Natural killer cell (primary cell): ENCODE data around the gene SPATA2L. TPM values are rescaled to one million over a fixed set of nuclear protein-coding genes. Genes with fewer than 3 reads are reported as not detected.

Source experiments
- ATAC-seq, 3 donors: fragments of 150-1000 bp in 2 of 3; fragments of 200-7000 bp in 1 of 3; cut with Tn5 transposase; 1 replicate in 1 of 3; 2 replicates in 2 of 3; pipeline ENCODE4 v1.10.0; 2021; ENCODE audit warnings: mild to moderate bottlenecking in 2 of 3, moderate library complexity in 2 of 3
- DNase-seq, 2 donors: peaks; one replicate each; pipeline versions ENCODE4 v3.0.0 to v3.0.0-alpha.2; 2013 to 2021; ENCODE audit warnings: mixed read lengths in 1 of 2
- H3K27ac ChIP-seq: one replicate; pipeline ENCODE4 v1.5.1; 2013; ENCODE audit warnings: mild to moderate bottlenecking, low read length
- H3K27me3 ChIP-seq: one replicate; pipeline ENCODE4 v1.6.1; 2013; ENCODE audit warnings: low read length; ENCODE audit not compliant: control insufficient read depth, insufficient read depth
- H3K36me3 ChIP-seq: one replicate; pipeline ENCODE4 v1.6.1; 2013; ENCODE audit warnings: low read length; ENCODE audit not compliant: control insufficient read depth, insufficient read depth
- H3K4me1 ChIP-seq: one replicate; pipeline ENCODE4 v1.6.1; 2013; ENCODE audit warnings: low read length; ENCODE audit not compliant: control insufficient read depth, insufficient read depth
- H3K4me3 ChIP-seq: one replicate; pipeline ENCODE4 v1.5.1; 2013; ENCODE audit warnings: low read length
- H3K9me3 ChIP-seq: one replicate; pipeline ENCODE4 v1.6.1; 2013; ENCODE audit warnings: low read length; ENCODE audit not compliant: control insufficient read depth, insufficient read depth
- H3K27ac Mint-ChIP-seq, 2 donors: one replicate each; pipeline ENCODE4 v1.8.0; 2022; ENCODE audit warnings: mild to moderate bottlenecking in 2 of 2, mixed read lengths in 2 of 2, moderate library complexity in 1 of 2
- H3K27me3 Mint-ChIP-seq, 2 donors: one replicate each; pipeline ENCODE4 v1.8.0; 2022; ENCODE audit warnings: low read depth in 2 of 2, mixed read lengths in 2 of 2
- H3K36me3 Mint-ChIP-seq: one replicate; pipeline ENCODE4 v1.8.0; 2022; ENCODE audit warnings: mixed read lengths
- H3K4me1 Mint-ChIP-seq, 2 donors: one replicate each; pipeline ENCODE4 v1.8.0; 2022; ENCODE audit warnings: mixed read lengths in 2 of 2
- H3K4me3 Mint-ChIP-seq: one replicate; pipeline ENCODE4 v1.8.0; 2022; ENCODE audit warnings: mild to moderate bottlenecking, moderate library complexity, mixed read lengths
- H3K9me3 Mint-ChIP-seq, 2 donors: one replicate each; pipeline ENCODE4 v1.8.0; 2022; ENCODE audit warnings: mixed read lengths in 2 of 2
- CTCF ChIP-seq: fragments of 200-600 bp; IDR thresholded peaks from one replicate; pipeline ENCODE4 v1.8.0; 2022; ENCODE audit warnings: antibody characterized with exemption
- WGBS: methylation state at CpG from one replicate; pipeline ENCODE4 v1.1.7; 2013; ENCODE audit warnings: missing lambda C conversion rate; ENCODE audit not compliant: insufficient coverage; 5-methylcytosine and 5-hydroxymethylcytosine counted together
- intact Hi-C: fragments of 100-400 bp; cut with micrococcal nuclease; formaldehyde crosslinking; loops from one replicate; pipeline ENCODE4 v1.14.2; 2022
- total RNA-seq, 4 donors: library from RNA; stranded (reverse); fragments of 120-200 nt in 1 of 4; gene quantifications; one replicate each; pipeline versions ENCODE4 v1.2.3 to v1.2.4, GENCODE V29; 2013 to 2022

The SPATA2L gene
- total RNA-seq, 3 donors from 2014 or later (not counting 1 experiment from before 2014, with no cell fraction given), result 23.1 to 37.9 (median 24.0) TPM

- intact Hi-C loops, result no loop called here
These were observed 32.3 kb upstream of the SPATA2L start for GRCh38 chr16:89733792-89734191.

GRCh38 chr16:89733322-89733721 is 31.8 kb upstream of the SPATA2L start:
- H3K9me3 ChIP-seq, result no peaks in the 10 kb centered on the region
- Mint-ChIP-seq H3K4me3 (no peak overlapping the region), H3K27me3 (no peaks in the 10 kb centered on the region), H3K4me1 (peaks cover 38 to 57% of the 10 kb centered on the region in 2 donors), H3K27ac (peak overlapping the region; percentile 73 to 78), H3K36me3 (peaks cover 7% of the 10 kb centered on the region), H3K9me3 (no peaks in the 10 kb centered on the region)
- no peak for DNase-seq
- ATAC-seq, result no peak
- H3K27ac ChIP-seq, result no peak overlapping the region
- no peak for TF ChIP-seq CTCF
- peaks cover 80% of the 10 kb centered on the region for H3K4me1 ChIP-seq
- H3K4me3 ChIP-seq, result no peak overlapping the region
- 89% methylated on average over 17 of the region's 17 CpGs for WGBS
- intact Hi-C loops, result no loop called here
- no peaks in the 10 kb centered on the region for H3K27me3 ChIP-seq
- H3K36me3 ChIP-seq, result peaks cover 91% of the 10 kb centered on the region

More at GRCh38 chr16:89733792-89734191, 32.3 kb upstream of the SPATA2L start:
- Histone ChIP-seq H3K4me3 (no peak overlapping the region), H3K36me3 (peaks cover 93% of the 10 kb centered on the region), H3K9me3 (no peaks in the 10 kb centered on the region), H3K4me1 (peaks cover 80% of the 10 kb centered on the region), H3K27ac (no peak overlapping the region), H3K27me3 (no peaks in the 10 kb centered on the region)
- TF ChIP-seq CTCF, result no peak
- Mint-ChIP-seq H3K36me3 (peaks cover 7% of the 10 kb centered on the region), H3K27ac (peak overlapping the region; percentile 36 to 78), H3K9me3 (no peaks in the 10 kb centered on the region), H3K4me1 (peaks cover 41 to 58% of the 10 kb centered on the region in 2 donors), H3K4me3 (no peak overlapping the region), H3K27me3 (no peaks in the 10 kb centered on the region)
- no peak for DNase-seq
- 93% methylated on average over 20 of the region's 21 CpGs for WGBS
- no peak for ATAC-seq

- Histone ChIP-seq H3K27me3 (no peaks in the 10 kb centered on the region), H3K9me3 (no peaks in the 10 kb centered on the region), H3K4me1 (peaks cover 80% of the 10 kb centered on the region), H3K4me3 (no peak overlapping the region), H3K27ac (no peak overlapping the region), H3K36me3 (peaks cover 91% of the 10 kb centered on the region)
- Mint-ChIP-seq H3K27me3 (no peaks in the 10 kb centered on the region), H3K4me3 (peak overlapping the region; percentile 47), H3K36me3 (peaks cover 7% of the 10 kb centered on the region), H3K27ac (peak overlapping the region; percentile 73 to 78), H3K4me1 (peaks cover 36 to 54% of the 10 kb centered on the region in 2 donors), H3K9me3 (no peaks in the 10 kb centered on the region)
- no peak for ATAC-seq
- intact Hi-C loops, result no loop called here
- no peak for DNase-seq
- no peak for TF ChIP-seq CTCF
- 96% methylated on average over 9 of the region's 9 CpGs for WGBS
These were observed 31.4 kb upstream of the SPATA2L start for GRCh38 chr16:89732918-89733242.
